Measurements from ENCODE around the gene ITGB7. TPM values are rescaled to one million over a fixed set of nuclear protein-coding genes. Genes with fewer than 3 reads are reported as not detected.

The ITGB7 gene
- total and polyA plus RNA-seq, 10 of the 15 experiments (the other 5 are each of a cell fraction or from before 2014, with no cell fraction given) = 54.5 to 487 (median 252) TPM

- CTCF ChIA-PET = interaction anchor here (0.5 to 1.2 kb wide), 5 partner anchors 17 to 73 kb away, joined by 3 to 6 read pairs (median 5); no protein-coding TSS in a partner anchor
- POLR2A ChIA-PET = interaction anchor here (1.4 kb wide), 1 partner anchor 24 kb away, joined by 4 read pairs; no protein-coding TSS in a partner anchor
These were observed 25.8 kb upstream of the ITGB7 start for GRCh38 chr12:53232646-53233461.

More at GRCh38 chr12:53232646-53233461, 25.8 kb upstream of the ITGB7 start:
- H3K9ac ChIP-seq (ENCODE audit: control insufficient read depth, insufficient read depth, low read length) = no peak overlapping the region
- no peaks in the 10 kb centered on the region for H3K79me2 ChIP-seq (ENCODE audit: control insufficient read depth, insufficient read depth, low read length)
- peak overlapping the region; percentile 85 for H3K4me2 ChIP-seq (ENCODE audit: control insufficient read depth, insufficient read depth)
- ChIA-PET SMC1A (ENCODE audit: uncharacterized antibody, unreplicated experiment) (interaction anchor here (0.7 to 1.2 kb wide), 2 partner anchors 8 to 16 kb away, joined by 3 to 4 read pairs; no protein-coding TSS in a partner anchor), RAD21 (ENCODE audit: unreplicated experiment) (interaction anchor here (0.6 to 0.9 kb wide), 2 partner anchors 15 to 34 kb away, joined by 3 read pairs; no protein-coding TSS in a partner anchor)
- FAIRE-seq (peak; percentile 38), ATAC-seq (peak; percentile 71), DNase-seq (ENCODE audit: low read depth, low spot score) (no peak)
- 20% methylated on average over 11 of the region's 11 CpGs for WGBS (ENCODE audit: insufficient coverage, insufficient replicate concordance, low lambda C conversion rate, missing lambda C conversion rate)
- H2AFZ ChIP-seq (ENCODE audit: control insufficient read depth, low read depth, low read length) = peak overlapping the region; percentile 53
- no peaks in the 10 kb centered on the region for H3K36me3 ChIP-seq (ENCODE audit: control insufficient read depth in 2 of 2, insufficient read depth in 2 of 2, low read length in 1 of 2)
- no TSS peak for BruUV-seq (replicated peaks)
- 0 out of 2 replicates have a peak overlapping the region, but pooled peaks have one; percentile 17 for H3K4me3 ChIP-seq
- TF ChIP-seq HDGF (IDR thresholded peaks at IDR 0.05) = peak; percentile 73; the same call in 1 of the 2 replicates
- no peak for TF ChIP-seq BCLAF1 (IDR thresholded peaks at IDR 0.05)
- TF ChIP-seq YY1 (IDR thresholded peaks at IDR 0.05; ENCODE audit: low read depth, low read length) = no peak
- TF ChIP-seq BCL3 (IDR thresholded peaks at IDR 0.05; ENCODE audit: borderline replicate concordance, insufficient read depth, low read depth, low read length, poor library complexity, severe bottlenecking) = peak; percentile 29
- TF ChIP-seq CREB1 (IDR thresholded peaks at IDR 0.05; ENCODE audit: low read depth) = no peak
- 0 out of 2 replicates have a peak, but pooled peaks have one; percentile 11 for TF ChIP-seq IKZF1 (conservative IDR thresholded peaks at IDR 0.05)
- no peak for TF ChIP-seq BACH1 (IDR thresholded peaks at IDR 0.05; ENCODE audit: borderline replicate concordance)
- no peaks in the 10 kb centered on the region for H4K20me1 ChIP-seq (ENCODE audit: control insufficient read depth, insufficient read depth)
- peaks cover 22% of the 10 kb centered on the region for H3K4me1 ChIP-seq (ENCODE audit: control insufficient read depth, insufficient read depth, low read length)
- H3K9me3 ChIP-seq (replicated peaks; ENCODE audit: control insufficient read depth, insufficient read depth, low read length) = no peaks in the 10 kb centered on the region
- peaks cover 0 to 6% of the 10 kb centered on the region in 2 experiments; a peak in 2 of 4 replicates for H3K27me3 ChIP-seq (replicated peaks in 1 of 2; ENCODE audit: control insufficient read depth in 2 of 2, insufficient read depth in 2 of 2, low read length in 1 of 2)
- no peak overlapping the region for H3K27ac ChIP-seq (ENCODE audit: control insufficient read depth, insufficient read depth)
- intact Hi-C loops (cut with micrococcal nuclease; ENCODE audit: unreplicated experiment) = no loop called here
- in situ Hi-C loops (cut with MboI) = no loop called here

Measured in GM12878 (cell line).